ENCODE data around the gene SNX13.

The SNX13 gene, protein sequence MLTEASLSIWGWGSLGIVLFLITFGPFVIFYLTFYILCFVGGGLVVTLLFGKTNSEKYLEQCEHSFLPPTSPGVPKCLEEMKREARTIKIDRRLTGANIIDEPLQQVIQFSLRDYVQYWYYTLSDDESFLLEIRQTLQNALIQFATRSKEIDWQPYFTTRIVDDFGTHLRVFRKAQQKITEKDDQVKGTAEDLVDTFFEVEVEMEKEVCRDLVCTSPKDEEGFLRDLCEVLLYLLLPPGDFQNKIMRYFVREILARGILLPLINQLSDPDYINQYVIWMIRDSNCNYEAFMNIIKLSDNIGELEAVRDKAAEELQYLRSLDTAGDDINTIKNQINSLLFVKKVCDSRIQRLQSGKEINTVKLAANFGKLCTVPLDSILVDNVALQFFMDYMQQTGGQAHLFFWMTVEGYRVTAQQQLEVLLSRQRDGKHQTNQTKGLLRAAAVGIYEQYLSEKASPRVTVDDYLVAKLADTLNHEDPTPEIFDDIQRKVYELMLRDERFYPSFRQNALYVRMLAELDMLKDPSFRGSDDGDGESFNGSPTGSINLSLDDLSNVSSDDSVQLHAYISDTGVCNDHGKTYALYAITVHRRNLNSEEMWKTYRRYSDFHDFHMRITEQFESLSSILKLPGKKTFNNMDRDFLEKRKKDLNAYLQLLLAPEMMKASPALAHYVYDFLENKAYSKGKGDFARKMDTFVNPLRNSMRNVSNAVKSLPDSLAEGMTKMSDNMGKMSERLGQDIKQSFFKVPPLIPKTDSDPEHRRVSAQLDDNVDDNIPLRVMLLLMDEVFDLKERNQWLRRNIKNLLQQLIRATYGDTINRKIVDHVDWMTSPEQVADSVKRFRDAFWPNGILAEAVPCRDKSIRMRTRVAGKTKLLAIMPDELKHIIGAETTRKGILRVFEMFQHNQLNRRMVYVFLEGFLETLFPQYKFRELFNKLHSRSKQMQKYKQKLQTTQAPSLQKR

DNA sequence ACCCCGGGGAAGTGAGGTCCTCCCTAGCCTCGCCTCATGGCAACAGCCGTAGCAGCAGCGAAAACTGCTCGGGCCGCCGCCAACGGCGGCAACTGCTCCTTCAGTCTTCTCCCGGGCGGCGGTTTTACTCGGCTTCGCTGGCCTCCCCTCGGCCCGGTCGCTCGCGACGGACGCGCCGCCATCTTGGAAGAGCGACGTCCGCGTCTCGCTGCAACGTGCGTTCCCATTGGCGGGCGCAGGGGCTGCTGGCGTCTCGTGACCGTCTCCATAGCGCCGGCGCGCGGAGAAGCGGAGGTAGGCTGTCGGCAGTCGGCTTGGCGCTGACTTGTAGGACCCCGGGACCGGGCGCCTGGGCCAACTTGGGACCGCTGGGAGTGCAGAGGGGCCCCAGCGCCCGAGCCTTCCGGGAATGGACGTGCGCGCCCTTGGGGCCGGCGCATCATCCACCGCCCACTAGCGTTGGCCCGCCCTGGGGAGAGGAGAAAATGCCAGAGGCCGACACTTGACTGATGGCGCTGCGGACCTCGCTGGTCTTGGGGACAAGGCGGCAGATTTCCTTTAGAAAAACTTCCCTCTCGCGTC is at the start of gene SNX13:
SNX13 (minus strand) TSS at position 193 of the 582 bp plus-strand sequence. CDS start 199 bp downstream, outside the sequence.
- DNase-seq: peak; percentile 93

DNA sequence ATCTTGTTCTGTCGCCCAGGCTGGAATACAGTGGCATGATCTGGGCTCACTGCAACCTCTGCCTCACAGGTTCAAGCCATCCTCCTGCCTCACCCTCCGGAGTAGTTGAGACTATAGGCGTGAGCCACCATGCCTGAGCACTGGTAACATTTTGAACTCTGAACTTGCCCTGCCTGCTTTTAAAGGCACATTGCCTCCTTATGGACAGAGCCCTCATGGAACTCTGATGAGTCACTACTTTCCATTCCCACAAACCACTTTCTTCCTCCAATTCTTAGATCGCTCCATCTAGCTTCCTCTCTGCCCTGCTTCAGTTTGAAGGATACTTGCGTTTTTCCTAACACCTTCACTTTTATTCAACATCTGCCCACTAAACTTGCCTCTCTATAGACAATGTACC is 49.3 kb upstream of the SNX13 start:
- peak; percentile 17 for DNase-seq

- DNase-seq: no peak
Observed at GRCh38 chr7:17988858-17989257, 48.6 kb upstream of the SNX13 start.

DNA sequence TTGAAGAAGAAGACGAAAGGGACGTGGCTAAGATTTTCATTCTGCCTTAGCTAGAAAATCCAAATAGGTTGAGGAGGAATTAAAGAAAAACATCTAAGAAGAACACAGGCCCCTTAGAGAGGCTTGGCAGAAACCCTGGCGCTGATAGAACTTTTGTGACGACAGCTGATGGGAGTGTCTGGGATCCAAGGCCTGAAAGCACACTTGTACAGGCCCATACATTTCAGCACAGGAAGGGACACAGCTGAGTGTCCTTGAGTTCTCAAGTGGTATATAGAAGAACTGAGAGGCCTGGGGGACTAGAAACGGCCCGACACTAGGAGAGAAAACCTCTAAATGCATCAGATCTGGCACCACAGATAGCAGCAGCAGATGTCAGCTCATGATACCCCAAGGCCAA is 47.8 kb upstream of the SNX13 start:
- DNase-seq: no peak

DNA sequence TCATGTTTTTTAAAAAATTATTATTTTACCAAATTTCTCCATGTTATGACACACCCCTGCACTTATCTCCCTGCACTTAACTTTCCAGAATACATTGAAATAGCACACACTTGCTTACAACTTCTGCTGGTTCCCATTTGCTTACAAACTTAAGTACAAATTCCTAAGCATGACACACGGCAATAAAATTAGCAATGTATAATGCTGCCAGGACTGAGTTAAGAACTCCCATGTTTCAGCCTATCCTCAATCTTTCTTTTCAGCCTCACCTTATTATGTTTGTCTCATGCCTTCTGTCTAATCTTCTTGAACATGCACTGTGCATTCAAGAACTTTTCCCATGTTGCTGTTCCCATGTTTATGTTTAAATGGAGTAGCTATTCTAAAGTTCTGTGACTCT is 46.6 kb upstream of the SNX13 start:
- DNase-seq: peak; percentile 82

- no peak for DNase-seq
Observed at GRCh38 chr7:17985473-17986239, 45.4 kb upstream of the SNX13 start.

GRCh38 chr7:17984288-17984687 is 44.0 kb upstream of the SNX13 start:
- no peak for DNase-seq

DNA sequence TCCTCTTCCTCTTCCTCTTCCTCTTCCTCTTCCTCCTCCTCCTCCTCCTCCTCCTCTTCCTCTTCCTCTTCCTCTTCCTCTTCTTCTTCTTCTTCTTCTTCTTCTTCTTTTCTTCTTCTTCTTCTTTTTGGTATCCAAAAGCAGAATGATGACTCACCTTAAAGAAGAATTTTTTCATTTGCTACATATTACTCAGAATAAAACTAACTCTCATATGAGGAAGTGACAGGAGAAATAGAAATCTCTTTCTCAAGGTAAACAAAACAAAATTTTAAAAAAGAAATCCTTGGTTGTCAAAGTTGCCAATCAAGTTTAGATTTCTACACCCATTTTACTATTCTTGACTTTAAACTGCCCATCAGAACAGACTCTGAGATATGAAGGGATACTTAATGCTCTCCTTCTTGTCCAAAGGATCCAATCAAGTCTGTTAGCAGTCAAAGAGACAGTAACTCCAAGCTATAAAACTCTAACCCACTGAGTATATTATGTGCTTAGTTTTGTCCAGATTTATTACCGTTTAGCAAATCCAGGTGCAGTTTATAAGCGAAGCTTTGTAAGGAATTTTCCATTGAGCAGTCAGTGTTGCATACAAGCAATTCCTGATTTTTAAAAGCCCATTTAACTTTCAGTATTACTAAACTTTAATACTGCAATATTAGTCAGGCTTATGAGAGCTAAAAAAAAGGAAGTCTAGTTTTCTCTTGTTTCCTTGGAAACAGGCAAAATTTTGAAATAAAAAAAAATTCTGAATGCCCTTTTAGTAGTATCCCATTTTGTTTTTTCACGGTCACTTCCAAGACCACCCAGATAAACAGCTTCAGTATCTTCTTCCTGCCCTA is 43.1 kb upstream of the SNX13 start:
- DNase-seq: no peak

DNA sequence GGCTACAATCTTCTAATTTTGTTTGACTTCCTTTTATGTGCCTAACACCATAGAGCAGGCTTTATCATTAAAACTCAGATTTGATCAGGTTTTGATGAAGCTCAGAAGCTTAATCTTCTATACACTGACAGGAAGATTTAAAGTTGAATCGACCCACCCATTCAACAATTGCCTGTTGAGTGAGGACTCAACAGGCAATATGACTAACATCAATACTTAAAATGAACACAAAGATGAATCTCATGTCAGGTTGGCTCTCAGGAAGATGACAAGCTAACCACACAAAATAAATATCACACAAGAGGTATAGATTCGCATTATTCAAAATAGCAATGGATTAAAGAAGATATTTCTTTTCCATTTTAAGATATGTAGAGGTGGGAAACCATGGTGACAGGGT is 36.7 kb upstream of the SNX13 start:
- DNase-seq: no peak

- DNase-seq: peak; percentile 6
Observed at GRCh38 chr7:17971411-17971810, 31.1 kb upstream of the SNX13 start.

DNA sequence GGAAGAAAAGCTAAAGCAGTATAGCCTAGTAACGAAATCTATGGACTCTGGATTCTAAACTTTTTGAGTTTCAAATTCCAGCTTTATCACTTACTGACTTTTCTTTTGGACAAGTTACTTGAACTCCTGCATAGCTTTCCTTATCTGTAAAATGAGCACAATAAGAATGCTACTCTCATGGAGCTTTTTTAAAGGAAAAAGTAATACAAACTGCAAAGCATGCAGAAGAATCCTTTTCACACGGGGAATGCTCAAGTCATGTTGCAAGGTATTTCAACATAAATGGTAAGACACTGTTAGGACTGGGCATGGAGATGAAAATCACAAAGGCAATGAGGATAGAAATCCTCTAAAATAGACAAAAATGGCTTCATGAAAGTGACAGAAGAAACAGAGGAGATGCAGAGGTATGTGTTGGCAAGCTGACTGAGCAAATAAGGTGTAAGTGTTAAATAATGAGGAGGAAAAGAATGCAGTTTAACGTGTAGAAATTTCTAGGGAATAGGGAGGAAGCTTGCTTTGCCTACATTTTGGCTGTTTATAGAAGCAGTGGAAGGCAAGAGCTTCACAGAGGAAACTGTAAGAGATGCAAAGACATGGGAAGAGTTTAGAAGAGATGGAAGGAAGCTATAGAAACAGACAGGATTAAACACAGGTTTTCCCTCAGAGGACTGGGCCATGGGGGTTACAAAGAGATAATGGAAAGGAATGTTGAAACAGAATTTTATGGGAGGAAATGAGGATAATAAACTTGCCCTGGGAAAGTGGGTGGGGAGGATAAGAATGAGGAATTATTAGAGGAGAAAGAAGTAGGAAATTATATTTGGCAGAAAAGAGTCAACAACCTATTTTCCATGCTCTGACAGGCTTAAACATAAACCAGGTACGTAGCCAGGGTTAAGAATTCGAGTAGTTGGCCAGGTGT is 28.8 kb upstream of the SNX13 start:
- no peak for DNase-seq

DNA sequence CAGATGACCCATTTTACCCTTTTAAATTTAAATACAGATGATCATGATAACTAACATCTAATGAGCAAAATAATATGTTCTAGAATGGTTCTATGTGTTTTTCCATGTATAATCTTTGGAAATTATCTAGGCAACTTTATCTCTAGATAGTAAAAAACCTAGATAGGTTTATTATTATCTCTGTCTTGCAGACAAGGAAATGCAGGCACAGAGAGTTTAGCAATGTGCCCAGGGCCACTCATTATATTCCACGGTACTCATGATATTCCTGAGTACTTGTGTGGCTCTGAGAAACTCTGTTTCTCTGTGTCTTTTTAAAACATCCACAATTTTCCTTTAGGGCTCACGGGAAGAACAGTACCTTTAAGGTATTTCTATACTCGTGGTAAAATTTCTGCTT is 26.4 kb upstream of the SNX13 start:
- DNase-seq: no peak

DNA sequence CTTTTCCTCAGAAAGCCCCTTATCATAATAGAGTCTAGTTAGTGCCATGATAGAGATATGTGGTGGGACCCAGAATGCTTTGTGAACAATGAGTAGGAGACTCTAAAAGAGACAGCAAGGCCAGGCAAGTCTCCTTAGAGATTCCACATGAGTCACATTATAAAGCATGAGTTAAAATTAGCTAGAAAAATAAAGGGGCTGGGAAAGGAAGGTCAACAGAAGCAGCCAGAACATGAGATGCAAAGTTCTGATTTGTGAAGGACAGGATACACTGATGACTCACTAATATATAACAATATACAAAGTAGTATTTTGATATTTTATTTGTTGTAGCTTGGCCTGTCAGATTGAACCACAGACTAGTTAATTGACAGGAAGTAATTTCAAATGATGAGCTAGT is 25.3 kb upstream of the SNX13 start:
- peak; percentile 68 for DNase-seq

DNA sequence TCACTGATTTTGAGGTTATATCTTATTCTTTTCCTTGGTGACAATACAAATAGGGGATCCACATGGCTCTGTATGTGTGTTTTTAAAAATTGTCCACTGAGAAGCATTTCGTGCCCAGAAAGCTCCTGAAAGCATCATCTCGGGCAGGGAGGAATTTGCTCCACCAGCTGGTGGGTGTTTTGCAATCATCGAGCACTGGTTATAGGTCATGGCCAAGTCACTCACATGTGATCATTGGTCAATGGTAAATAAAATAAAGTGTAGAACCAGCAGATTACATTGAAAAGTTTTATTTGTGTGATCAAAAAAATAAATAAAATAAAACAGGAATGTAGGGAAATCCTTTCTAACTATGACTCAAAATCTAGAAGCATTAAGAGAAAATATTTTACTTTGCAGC is 23.0 kb upstream of the SNX13 start:
- no peak for DNase-seq

DNA sequence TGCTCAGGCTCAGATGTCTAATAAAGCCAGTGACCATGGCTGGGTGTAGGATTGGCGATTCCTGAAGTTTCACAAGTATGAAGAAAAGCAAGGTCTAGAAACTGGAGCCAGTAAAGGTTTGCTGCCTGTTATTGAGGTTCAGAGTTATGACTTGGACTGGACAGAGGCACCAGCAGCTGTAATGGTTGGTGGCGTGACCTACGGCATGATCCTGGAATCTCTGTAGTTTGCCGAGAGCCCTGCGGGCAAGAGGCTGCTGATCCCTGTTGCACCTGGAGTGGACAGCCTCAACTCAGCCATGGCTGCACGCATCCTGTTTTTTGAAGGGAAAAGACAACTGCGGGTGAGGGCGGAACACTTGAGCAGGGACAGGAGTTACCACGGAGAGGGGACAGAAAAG is 22.4 kb upstream of the SNX13 start:
- no peak for DNase-seq

GRCh38 chr7:17957871-17958270 is 17.6 kb upstream of the SNX13 start:
- no peak for DNase-seq

DNA sequence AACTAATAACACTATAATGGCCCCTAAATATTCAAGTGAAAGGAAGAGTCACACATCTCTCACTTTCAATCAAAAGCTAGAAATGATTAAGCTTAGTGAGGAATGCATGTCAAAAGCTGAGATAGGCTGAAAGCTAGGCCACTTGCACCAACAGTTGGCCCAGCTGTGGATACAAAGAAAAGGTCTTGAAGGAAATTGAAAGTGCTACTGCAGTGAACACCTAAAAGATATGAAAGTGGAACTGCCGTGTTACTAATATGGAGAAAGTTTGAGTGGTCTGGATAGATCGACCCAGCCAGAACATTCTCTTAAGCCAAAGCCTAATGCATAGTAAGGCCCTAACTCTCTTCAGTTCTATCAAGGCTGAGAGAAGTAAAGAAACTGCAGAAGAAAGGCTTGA is 12.1 kb upstream of the SNX13 start:
- no peak for DNase-seq

DNA sequence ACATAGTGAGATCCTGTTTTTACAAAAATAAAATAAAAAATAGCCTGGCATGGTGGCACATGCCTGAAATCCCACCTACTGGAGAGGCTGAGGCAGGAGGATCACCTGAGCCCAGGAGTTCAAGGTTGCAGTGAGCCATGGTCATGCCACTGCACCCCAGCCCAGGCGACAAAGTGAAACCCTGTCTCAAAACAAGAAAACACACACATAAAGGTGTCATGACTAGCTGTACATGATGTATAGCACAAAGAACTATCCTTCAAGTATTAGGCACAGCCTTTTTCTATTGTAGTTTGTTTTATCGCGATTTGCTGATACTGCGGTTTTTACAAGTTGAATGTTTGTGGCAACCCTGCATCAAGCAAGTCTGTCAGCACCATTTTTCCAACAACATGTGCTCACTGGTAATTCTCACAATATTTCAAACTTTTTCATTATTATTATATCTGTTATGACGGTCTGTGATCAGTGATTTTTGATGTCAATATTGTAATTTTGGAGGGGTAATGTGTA is 11.5 kb upstream of the SNX13 start:
- DNase-seq: no peak

DNA sequence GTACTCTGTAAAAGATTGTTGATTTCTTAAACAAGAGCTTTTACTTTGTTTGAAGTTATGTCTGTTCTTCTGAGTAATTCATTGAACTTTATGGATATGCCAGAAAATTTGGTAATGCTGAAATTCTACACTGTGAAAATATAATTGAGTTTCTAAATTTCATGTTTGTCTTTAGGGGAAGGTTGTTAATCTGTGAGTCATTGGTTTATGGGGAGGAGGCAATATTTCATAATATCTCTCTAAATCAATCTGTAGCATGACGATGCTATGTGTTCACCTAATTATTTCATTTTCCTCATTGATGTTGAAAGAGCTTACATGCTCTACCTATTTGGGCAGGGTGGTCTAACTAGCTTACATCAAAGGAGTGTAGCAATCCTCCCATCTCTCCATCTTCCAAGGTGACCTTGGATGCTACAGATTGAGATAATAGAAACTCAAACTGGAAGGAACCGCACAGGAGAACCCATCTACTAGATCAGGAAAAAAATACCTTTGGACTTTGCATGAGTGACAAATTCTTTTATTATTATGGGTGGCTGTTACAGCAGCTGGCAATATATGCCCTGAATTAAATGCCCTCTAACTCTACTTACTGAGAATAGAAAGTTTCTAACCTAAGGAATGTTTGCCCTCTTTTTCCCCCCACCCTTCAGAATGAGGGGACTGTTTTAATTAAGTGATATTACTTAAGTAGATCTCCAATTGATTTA is 8.4 kb upstream of the SNX13 start:
- DNase-seq: no peak

DNA sequence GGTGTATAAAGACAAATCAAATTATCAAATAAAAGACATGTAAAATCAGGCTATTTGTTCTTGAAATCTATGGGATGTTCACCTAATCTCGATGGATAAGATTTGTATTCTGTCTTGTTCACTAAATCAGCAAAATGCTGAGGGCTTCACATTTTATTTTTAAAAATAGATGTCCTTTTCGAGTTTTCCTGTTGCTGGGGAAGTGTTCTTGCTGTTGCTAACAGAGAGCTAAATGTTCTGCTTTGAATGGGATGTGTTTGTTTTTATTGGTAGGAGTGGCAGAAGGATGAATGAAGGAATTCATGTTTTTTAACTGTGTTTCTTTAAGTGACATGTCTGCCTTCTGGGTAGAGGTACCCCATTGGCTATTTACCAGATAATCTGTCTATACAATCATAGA is 7.3 kb upstream of the SNX13 start:
- DNase-seq: no peak

Data from fibroblast of skin of right biceps (primary cell).